Breast epithelium (tissue), 3 donors: ENCODE results near the gene PIGH.

Experiments used
- CTCF ChIP-seq, 3 donors: fragments of 450-650 bp; IDR thresholded peaks; one replicate each; pipeline ENCODE4 v1.5.1; 2016 to 2017; ENCODE audit warnings: antibody characterized with exemption in 3 of 3, mild to moderate bottlenecking in 3 of 3, moderate library complexity in 3 of 3
- POLR2A ChIP-seq: fragments of 450-650 bp; IDR thresholded peaks from one replicate; pipeline ENCODE4 v1.6.1; 2016; ENCODE audit warnings: antibody characterized with exemption, mild to moderate bottlenecking, moderate library complexity

- TF ChIP-seq CTCF (IDR thresholded peaks at IDR 0.05) = no peak
- no peak for TF ChIP-seq POLR2A
These were observed 32.4 kb downstream of the PIGH start for GRCh38 chr14:67567654-67568053.
